SK-N-SH (cell line): ENCODE data around the gene BTBD9.

ENCODE experiments used
- EP300 ChIP-seq, 2 experiments: IDR thresholded peaks; 2 replicates each; pipeline versions ENCODE4 v1.4.0 to v1.6.1; 2012; ENCODE audit warnings: borderline replicate concordance in 1 of 2, low read depth in 1 of 2, low read length in 1 of 2
- FOSL2 ChIP-seq: IDR thresholded peaks from 2 replicates; pipeline ENCODE4 v1.4.0; 2012; ENCODE audit warnings: low read depth, mild to moderate bottlenecking, moderate library complexity, borderline replicate concordance
- FOXM1 ChIP-seq: IDR thresholded peaks from 2 replicates; pipeline ENCODE4 v1.4.0; 2012; ENCODE audit warnings: low read depth, mild to moderate bottlenecking
- GABPA ChIP-seq: IDR thresholded peaks from 2 replicates; pipeline ENCODE4 v1.4.0; 2012; ENCODE audit warnings: low read depth, mild to moderate bottlenecking
- RAD21 ChIP-seq: IDR thresholded peaks from 2 replicates; pipeline ENCODE4 v1.6.1; 2012; ENCODE audit warnings: mild to moderate bottlenecking, low read length
- RFX5 ChIP-seq: IDR thresholded peaks from 2 replicates; pipeline ENCODE4 v1.6.1; 2012; ENCODE audit warnings: mild to moderate bottlenecking, improper control_type of control experiment, low read length
- RXRA ChIP-seq: IDR thresholded peaks from 2 replicates; pipeline ENCODE4 v1.4.0; 2012; ENCODE audit warnings: low read depth, mild to moderate bottlenecking, borderline replicate concordance
- SIN3A ChIP-seq: IDR thresholded peaks from 2 replicates; pipeline ENCODE4 v1.6.1; 2012; ENCODE audit warnings: low read depth, mild to moderate bottlenecking, low read length, moderate library complexity, borderline replicate concordance
- SMC3 ChIP-seq: IDR thresholded peaks from 2 replicates; pipeline ENCODE4 v1.6.1; 2012; ENCODE audit warnings: low read depth, low read length, improper control_type of control experiment
- USF1 ChIP-seq: IDR thresholded peaks from 2 replicates; pipeline ENCODE4 v1.4.0; 2012; ENCODE audit warnings: low read depth, borderline replicate concordance
- USF2 ChIP-seq: fragments of 150-350 bp; IDR thresholded peaks from 2 replicates; pipeline ENCODE4 v1.6.1; 2017; ENCODE audit warnings: antibody characterized with exemption, low read length, low read depth, borderline replicate concordance
- YY1 ChIP-seq: IDR thresholded peaks from 2 replicates; pipeline ENCODE4 v1.4.0; 2012; ENCODE audit warnings: low read depth, mild to moderate bottlenecking
- ZBTB33 ChIP-seq: IDR thresholded peaks from 2 replicates; pipeline ENCODE4 v1.4.0; 2012; ENCODE audit warnings: low read depth, borderline replicate concordance
- TF ChIP-seq, protein P1 (sequence below): fragments of 200-600 bp; sonication (generic); IDR thresholded peaks from 2 replicates; pipeline ENCODE4 v1.6.1; 2017; ENCODE audit warnings: antibody characterized with exemption, mild to moderate bottlenecking, moderate library complexity

GRCh38 chr6:38212579-38212978, 427.1 kb downstream of the BTBD9 start:
- TF ChIP-seq, protein P1, sequence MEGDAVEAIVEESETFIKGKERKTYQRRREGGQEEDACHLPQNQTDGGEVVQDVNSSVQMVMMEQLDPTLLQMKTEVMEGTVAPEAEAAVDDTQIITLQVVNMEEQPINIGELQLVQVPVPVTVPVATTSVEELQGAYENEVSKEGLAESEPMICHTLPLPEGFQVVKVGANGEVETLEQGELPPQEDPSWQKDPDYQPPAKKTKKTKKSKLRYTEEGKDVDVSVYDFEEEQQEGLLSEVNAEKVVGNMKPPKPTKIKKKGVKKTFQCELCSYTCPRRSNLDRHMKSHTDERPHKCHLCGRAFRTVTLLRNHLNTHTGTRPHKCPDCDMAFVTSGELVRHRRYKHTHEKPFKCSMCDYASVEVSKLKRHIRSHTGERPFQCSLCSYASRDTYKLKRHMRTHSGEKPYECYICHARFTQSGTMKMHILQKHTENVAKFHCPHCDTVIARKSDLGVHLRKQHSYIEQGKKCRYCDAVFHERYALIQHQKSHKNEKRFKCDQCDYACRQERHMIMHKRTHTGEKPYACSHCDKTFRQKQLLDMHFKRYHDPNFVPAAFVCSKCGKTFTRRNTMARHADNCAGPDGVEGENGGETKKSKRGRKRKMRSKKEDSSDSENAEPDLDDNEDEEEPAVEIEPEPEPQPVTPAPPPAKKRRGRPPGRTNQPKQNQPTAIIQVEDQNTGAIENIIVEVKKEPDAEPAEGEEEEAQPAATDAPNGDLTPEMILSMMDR, result no peak
- TF ChIP-seq USF2, result no peak
- TF ChIP-seq GABPA, result no peak
- TF ChIP-seq EP300 (IDR thresholded peaks at IDR 0.05; ENCODE audit: borderline replicate concordance in 1 of 2, low read depth in 1 of 2, low read length in 1 of 2), result no peak
- TF ChIP-seq YY1, result no peak
- no peak for TF ChIP-seq SIN3A
- no peak for TF ChIP-seq RFX5
- TF ChIP-seq RAD21, result no peak
- no peak for TF ChIP-seq SMC3
- TF ChIP-seq RXRA, result no peak
- no peak for TF ChIP-seq ZBTB33
- TF ChIP-seq USF1, result no peak
- TF ChIP-seq FOSL2, result no peak
- no peak for TF ChIP-seq FOXM1
